HG03378 (cell line): ENCODE results near the gene MBL2.

Experiments used
- ATAC-seq: cut with Tn5 transposase; IDR thresholded peaks from one replicate; pipeline ENCODE4 v1.9.1; 2021; ENCODE audit warnings: mild to moderate bottlenecking, moderate library complexity; ENCODE audit not compliant: unreplicated experiment

MBL2 gene

DNA sequence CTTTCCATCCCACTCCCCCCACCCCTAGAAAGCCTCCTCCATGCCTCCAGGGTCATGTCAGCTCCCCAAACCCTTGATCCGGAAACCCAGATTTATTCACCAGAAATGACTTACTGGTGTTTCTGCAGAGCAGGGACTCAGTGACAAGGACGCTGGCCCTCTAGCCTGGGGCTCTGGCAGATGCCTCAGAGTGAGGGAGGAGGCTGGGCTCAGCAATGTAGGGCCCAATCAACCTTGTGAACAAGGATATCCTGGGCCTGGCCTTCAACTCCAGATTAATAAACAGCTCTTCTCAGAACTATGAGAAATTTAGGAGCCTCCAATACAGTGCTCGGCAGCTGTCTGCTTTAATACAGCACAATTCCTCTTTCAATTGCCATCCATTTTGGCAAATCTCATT lies at the start of gene MBL2:
Gene MBL2 (minus strand): TSS at position 162 of the 400 bp plus-strand sequence. CDS start 1,149 bp downstream, outside the sequence.
- no peak for ATAC-seq

DNA sequence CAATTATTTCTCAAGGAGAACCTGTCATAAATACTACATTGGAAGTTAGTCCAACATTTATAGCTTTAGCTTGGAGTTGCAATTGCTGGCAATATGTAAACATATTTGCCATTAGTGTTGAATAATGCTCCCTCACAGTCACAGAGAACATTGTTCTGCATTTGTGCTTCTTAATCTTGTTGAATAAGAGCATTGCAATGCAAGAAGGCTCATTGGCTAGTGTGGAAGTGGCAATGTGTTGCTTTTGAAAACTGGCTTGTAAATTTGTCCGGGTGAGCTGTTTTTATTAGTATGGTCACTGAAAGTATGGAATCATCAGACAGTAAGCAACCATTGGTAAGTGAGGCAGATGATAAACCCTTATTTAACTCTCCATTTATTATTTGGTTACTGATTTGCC lies 47.7 kb upstream of the MBL2 start:
- ATAC-seq = no peak

DNA sequence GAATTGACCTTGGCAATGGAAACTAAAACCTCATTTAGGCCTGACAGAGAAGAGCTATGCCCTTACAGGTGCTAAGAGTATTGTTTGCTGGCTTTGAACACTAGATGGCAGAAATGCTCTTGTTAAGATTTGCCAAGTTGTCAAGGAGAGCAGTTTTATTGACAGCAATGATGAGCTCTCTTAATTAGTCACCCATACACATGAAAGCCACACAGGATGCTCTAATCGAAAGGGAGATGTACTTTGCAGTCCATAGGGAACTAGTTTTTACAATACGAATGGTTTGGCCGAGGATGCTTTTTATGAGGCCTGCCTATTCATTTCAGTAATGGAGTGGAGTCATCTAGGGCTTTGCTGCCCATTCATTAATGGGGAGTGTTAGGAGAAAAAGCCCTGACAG lies 45.4 kb upstream of the MBL2 start:
- peak; percentile 96 for ATAC-seq

DNA sequence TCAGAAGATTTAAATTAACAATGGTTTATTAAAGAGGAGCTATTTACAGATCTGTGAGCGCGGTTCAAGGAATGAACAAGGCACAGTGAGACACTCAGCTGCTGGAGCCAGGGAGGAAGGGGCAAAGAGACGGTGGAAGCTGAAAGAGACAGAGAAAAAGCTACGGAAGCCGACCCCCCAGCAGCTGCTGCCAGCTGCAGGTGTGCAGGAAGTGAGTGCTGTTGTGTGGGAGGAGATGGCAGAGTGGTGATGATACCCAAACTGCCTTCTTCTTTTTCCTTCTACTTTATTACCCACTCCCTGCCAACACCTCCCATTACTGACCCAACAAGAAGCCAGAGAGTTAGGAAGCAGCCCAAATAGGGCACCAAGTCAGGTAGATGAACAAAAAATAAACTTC lies 41.9 kb upstream of the MBL2 start:
- no peak for ATAC-seq

DNA sequence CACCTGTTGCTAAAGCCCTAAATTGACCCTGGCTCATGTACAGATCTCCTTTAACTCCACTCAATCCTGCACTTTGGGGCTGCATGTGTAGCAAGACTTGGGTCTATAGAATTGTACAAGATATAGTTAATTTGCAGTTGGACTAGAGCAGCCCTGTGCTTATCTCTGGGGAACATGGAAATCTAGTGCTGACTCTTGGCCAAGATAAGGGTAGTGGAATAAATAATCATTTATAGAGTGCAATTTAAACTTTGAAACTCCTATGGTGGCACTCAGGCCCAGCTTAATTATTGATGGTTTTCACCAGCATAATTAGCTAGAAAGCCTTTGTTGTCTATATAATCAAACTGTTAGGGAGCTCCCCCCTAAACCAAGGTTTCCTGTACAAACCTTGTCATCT lies 39.2 kb upstream of the MBL2 start:
- no peak for ATAC-seq

DNA sequence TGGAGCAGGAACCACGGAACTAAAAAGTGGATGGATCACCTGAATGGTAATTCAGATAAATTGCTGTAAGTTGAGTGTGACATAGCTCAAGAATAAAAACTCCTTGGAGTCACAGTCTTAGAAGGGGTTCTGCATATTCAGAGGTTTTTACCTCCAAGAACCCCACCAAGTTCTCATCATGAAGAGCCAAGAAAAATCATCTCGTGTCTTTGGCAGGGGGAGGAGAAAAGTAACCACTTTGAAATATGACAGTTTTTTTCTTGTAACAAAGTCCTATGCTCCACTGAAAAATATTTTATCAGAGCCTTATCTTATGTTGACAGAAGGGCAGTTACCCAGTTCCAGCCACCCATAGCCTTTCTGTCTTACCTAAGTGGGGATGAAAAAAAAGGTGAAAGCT lies 38.2 kb upstream of the MBL2 start:
- ATAC-seq = no peak

DNA sequence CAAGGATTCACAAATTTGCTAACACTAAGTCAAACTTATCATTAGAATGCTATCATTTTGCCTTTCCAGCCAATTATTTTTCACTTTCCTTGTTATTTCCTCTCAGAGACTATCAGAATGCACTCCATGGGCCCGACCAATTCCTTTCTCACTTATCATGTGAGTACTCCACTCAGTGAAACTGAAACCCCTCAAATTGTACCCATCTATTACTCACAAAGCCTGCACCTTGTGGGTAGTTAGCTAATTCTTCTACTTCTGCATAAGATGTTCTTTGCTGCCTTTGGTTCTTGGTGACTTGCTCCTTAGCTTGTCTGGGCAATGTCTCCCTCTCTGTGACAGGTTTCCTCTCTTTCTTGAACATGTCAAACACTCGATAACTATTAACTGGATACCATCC lies 35.2 kb upstream of the MBL2 start:
- peak; percentile 67 for ATAC-seq

DNA sequence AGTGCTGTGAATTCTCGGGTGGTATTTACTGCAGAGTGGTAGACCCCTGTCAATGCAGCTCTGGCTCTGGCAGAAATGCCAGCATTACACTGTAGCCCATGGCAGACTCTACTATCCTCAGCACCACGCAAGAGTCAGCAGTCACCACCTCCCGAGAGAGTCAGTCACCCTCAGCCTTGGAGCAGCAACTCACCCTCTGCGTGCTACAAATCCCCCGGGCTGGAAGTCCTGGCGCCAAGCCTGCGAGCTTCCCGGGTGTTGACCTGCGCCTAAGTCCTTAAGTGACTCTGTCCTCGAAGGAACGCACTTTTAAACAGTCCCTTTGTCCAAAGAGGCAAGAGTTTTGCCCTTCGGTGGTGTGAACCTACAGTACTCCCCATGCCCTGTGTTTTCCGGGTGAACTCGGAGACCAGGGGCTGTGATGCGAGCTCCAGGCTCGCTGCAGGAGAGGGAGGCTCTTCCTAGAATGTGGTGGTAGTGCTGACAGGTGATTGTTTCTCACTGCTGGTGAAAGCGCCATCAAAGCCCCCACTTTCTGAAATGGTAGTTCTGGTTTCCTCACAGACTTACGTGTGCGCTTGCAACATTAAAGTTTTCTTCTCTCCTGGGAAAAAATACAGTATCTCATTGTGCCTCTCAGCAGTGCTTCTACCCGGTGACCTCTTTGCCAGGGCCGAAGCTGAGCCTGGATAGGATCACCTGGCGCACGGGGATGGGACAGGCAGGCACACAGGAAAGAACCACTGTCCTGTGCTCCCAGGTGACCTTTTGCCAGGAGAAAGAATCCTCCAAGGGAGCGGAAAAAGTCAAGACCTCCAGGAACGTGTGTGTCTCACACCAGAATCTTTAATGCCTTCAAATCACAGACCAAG lies 33.1 kb upstream of the MBL2 start:
- no peak for ATAC-seq

DNA sequence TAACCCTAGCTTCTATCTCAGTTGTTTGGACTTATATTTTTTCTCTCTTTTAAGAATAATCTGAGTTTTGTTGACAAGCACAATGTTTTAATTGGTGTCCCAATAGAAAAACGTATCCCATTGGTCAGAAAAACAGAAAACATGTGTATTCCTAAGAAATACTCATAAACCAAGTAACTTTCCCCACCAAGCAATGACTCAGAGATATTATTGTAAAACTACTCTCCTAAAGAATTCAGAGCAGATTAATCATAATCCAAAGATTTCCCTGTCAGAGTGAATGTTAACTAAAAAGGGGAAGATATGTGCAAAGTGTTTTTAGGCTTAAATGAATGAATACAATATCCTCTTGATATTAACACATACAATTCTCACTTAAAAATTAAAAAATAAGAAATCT lies 29.4 kb upstream of the MBL2 start:
- ATAC-seq = no peak

DNA sequence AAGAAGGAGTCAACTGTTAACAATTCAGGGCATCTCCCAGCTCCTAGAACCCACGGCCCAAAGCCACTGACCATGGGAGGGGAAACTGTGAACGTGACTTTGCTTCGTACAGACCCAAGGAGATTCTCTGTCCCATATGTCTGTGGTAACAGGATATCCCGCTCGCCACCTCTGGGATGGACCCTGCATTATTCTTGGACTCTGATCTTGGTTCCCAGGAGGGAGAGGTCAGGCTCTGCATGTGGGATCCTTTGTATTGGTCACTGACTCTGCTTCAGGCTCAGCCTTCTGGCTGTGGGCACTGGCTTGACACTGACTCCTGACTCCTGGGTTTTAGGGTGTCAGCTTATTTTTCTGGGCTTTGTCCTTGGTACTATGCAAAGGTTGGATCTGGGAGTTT lies 13.5 kb upstream of the MBL2 start:
- ATAC-seq = no peak

DNA sequence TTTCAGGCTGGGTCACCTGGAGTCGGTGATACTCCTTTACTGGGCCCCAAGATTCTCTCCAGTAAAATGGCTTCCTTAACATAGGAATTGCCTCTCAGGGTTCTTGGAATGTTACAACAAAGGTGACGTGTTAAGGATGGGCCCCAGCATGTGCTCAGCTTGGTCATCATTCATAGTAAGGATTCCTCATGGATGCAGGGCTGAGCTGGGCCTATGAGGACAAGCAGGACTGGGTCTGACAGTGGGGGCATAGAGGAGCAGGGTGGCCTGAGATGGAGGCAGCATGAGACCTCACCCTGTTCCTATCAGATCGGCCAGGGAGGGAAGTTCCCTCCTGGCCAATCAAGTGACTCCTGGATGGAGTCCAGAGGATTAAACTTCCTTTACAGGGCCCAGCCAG lies 12.8 kb upstream of the MBL2 start:
- no peak for ATAC-seq

DNA sequence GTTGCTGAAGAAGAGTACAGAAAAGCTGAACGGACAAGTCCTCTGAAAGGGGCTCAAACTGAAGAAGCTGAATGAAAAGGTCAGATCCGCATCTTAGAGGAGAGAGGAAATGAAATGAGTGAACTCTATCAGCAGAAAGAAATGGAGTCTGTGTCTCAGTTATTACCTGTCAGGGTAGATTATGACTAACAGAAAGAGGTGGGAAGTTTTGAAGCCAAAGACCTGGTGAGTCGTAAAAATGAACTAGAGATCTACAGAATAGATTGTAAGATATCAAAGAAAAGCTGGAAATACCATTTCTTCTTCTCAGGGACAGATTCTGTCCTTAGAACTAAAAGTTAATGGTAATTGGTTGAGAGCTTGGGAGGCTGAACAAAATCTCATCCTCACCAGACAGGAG lies 11.1 kb upstream of the MBL2 start:
- ATAC-seq = no peak

DNA sequence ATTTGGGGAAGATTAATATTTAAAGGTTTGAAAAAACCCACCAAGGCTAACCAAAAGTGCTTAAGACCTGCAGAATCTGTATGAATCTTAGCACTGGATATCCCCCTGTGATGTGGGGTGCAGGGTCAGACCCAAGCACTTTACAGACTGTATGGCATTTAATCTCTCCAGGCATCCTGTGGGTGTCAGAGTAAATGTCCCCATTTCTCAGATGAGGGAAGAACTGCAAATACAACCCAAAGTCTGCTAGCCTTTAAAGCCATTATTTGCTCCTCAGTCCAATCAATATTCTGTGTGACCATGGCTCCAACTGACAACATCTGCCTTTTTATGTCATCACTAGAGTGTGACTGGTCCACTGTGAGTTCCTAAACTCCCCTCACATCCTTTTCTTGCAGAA lies 10.0 kb upstream of the MBL2 start:
- no peak for ATAC-seq

DNA sequence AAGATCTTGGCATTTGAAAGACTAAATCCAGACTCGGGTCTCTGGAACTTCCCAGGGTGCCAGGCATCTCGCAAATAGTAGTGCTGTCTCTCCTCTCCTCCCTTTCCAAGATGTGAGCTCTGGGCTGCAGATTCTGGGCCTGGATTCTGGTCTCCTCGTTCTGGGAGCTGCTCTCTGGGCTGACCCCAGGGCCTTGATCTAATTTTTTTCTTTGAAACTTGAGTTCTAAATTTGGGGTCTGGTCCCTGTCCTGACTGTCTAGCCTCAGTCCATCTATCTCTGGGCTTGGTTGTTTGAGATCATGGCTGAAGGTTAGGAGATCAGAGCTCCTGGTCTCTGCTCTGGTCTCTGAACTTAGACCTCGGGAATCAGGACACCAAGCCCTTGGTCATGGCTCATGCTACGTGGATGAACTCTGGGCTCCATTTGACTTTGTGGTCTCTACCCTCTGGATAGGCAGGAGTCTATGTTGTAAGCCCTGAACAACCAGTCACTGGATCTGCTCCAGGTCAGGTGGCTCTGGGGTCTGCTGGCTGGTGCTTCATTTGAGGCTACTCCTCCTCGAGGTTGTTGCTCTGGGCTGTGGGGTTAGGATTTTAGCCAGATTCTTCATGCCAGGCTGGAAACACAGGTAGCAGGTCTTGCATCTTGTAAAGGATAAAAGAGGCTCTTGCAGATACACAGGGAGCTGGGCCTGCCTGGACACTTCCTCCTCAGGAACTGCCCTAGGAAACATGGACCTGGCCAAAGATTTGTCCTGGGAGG lies 8.0 kb upstream of the MBL2 start:
- ATAC-seq = peak; percentile 15

DNA sequence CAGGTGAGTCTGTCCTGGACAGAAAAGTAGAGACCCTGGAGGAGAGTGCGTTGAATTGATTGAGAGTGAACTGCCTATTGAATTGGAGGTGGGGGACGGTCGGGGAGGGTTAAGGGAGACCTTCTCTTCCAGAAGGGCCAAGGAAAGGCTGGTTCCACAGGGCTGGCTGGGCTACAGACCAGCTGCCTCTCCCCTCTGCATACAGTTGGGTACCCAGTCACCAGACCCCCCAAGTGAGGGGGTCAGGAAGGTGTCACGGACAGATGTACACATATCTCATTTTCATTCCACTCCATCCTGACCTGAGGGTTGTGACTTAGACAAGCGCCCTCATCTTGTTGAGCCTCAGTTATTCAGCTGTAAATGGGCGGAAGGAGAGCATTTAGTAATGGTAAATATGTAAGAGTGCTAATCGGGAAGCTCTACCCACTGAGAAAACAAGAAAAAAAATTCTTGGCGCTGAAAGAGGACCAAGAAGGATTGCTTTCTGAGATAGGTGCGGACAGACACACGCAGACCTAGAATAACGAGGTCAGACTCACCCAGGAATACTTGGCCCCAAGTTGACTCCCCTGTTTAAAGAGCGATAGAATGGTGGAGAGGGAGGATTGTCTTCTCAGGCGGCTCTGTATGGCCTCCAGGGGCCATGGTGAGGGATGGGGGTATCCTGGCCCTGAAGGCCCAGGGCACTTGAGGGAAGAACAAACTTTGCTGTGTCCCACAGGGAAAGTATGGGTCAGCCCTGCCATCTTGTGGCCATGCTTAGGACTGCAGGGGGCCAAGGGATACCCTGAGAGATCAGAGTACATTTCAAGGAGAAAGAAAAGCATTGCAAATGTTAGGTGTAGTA lies 7.2 kb upstream of the MBL2 start:
- peak; percentile 95 for ATAC-seq

DNA sequence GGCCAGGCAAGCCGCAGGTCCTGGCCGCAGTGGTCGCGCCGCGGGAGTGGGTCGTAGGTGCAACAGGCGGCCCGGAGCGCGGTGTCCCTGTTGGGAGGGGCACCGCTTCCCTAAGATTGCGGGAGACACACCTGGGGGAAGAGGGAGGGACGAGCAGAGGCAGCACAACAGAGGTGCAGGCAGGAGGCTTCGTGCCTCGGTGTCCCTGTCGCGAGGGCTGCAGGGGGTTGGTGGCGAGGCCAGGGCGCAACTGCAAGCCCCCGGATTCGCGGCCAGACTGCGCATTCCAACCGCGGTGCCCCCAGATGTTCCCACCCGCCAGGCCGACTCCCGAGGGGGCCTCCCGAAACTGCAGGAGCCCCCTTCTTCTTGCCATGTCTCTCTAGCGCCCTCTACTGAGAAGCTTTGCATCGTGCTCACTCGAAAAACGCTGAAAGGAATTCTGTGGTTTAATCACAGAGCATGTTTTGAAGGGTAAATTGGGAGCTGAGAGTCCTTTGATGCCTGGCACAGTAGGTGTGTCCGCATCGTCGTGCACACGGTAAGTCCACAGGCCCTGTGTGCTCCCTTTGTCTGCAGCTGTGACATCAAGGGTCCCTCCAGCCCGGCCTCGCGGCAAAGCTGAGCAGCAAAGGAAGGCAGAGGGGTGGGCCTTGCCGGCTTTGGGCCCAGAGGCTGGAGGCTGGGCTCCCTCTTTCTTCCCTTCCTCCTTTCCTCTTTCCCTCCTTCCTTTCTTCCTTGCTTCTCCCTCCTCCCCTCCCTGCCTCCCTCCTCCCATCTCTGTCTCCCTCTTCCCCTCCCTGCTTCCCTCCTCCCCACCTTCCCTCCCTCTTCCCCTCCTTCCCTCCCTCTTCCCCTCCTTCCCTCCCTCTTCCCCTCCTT lies 6.2 kb upstream of the MBL2 start:
- ATAC-seq = no peak

DNA sequence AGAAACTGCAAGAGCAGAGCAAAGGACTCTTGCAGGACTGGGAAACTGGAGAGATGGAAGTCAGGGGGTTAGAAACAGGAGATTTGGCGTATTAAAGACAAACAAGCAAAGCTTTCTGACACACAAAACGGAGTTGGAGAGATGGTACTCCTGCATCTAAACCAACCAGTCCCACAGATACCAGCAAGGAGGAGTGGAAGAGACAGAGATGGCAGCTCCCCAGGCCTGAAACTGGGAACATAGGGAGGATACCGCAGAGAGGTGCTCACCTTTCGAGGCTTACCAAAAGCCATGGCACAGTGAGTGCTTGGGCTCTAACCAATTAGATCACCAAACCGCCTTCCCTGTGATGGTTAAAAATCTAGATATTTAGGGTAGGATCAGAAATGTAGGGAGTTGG lies 4.8 kb upstream of the MBL2 start:
- no peak for ATAC-seq

DNA sequence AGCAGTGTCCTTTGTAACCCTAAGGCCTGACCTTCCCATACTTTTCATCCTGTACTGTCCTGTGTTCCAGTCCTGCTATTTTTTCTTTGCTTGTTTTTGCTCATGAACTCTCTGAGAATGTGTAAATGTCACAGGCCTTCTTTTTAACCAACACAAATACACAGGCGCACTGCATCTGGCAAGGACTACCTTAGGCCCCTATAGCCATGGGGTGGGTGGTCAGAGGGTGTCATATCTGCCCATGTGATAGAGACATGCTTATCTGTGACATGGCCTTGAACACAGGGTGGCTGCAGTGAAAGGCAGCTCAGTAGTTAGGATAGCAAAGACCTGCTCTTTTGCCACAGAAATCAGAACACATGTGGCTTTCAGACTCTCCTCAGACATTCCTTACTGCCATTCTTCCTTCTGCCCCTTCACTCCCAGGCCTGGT lies 3.9 kb upstream of the MBL2 start:
- ATAC-seq = no peak

DNA sequence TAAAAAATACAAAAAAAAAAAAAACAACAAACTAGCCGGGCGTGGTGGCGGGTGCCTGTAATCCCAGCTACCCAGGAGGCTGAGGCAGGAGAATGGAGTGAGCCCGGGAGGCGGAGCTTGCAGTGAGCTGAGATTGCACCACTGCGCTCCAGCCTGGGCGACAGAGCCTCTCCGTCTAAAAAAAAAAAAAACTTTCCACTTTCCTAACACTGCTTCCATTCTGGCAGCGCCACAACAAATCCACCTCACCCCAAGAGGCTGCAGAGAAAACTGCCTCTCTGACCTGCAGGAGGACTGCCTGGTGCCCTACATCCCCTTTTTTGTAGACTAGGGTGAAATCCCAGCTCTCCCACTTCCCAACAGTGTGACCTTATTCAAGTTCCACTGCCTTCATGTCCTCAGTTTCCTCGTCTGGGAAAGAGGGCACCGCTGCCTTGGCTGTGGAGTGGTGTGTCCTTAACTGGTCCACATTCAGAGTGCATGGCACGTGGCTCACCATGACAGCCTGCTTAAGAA lies 2.6 kb upstream of the MBL2 start:
- ATAC-seq = no peak

DNA sequence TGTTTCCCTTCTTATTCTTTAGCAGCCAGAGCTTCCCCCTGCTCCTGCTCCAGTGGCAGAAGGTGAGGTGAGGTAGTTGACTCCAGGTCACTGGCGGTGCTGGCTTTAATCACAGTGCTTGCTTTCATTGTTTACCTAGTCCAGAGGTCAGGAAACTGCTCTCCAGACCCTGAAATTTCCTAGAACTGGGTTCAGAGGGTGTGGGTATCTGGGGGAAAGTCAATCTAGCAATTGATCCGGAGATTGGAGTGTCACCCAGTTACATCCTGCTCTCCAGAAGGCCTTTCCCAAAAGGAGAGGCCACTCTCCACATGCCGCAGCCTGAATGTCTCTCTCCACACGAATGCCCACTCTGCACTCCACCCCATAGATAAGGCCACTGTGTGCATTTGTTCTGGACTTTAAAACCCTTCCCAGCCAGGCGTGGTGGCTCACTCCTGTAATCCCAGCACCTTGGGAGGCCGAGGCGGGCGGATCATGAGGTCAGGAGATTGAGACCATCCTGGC lies 2.1 kb upstream of the MBL2 start:
- ATAC-seq = no peak
